ENCODE measurements around the gene ASIC1. TPM values are rescaled to one million over a fixed set of nuclear protein-coding genes. Genes with fewer than 3 reads are reported as not detected.

The ASIC1 gene
- total and polyA plus RNA-seq, 7 experiments from 2014 or later: 0.14 to 10.1 (median 1.7) TPM

DNA sequence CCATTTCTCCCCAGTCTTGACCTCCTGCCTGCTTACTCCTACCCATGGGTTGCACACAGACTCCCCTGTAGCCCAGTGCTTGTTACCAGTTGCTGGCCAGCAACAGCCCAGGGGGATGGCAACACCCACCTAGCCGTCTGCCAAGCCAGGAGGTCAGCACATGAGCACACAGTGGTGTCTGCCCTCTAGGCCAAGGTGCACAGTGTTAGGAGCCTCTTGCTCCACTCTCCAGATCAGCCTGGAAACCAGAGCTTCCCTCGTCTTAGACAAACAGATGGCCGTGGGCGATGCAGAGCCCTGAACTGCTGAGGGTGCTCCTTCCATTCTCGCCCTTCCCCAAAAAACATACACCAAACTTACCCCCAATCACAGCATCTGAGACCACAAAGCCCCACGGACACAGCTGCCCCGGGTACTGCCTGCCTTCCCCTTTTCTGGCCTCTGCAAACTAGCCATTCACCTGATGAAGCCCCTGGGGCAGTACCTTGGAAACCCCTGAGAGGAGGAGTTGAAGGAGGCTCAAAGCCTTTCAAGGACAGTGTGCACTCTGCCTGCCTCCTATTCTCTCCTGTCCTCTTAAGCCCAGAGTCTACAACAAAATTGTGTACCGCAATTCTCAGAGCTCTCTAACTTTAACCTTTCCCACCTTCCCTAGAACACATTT, 45.4 kb downstream of the ASIC1 start:
- POLR2A ChIA-PET: interaction anchor here (2.3 kb wide), 1 partner anchor 9 kb away, joined by 11 read pairs; the partner anchor contains the start of gene COX14
- ATAC-seq: peak; percentile 9
- Histone ChIP-seq H3K27me3 (ENCODE audit: control insufficient read depth in 2 of 2, insufficient read depth in 2 of 2, low read length in 2 of 2) (peaks cover 0 to 3% of the 10 kb centered on the region in 2 donors), H3K9me3 (ENCODE audit: control insufficient read depth in 2 of 3, low read length in 3 of 3) (no peaks in the 10 kb centered on the region), H3K36me3 (ENCODE audit: control insufficient read depth in 2 of 3, insufficient read depth in 3 of 3, low read length in 3 of 3) (peaks cover 0 to 30% (median 14%) of the 10 kb centered on the region in 3 experiments), H3K4me3 (ENCODE audit: low read length) (no peak overlapping the region), H3K27ac (ENCODE audit: low read depth, low read length) (no peak overlapping the region), H3K4me1 (ENCODE audit: control insufficient read depth in 2 of 2, insufficient read depth in 2 of 2, low read length in 2 of 2) (no peaks in the 10 kb centered on the region)
- Mint-ChIP-seq H3K4me3 (no peak overlapping the region), H3K27ac (peak overlapping the region in 2 of 9 donors; percentile 34 to 66), H3K27me3 (no peaks in the 10 kb centered on the region), H3K9me3 (no peaks in the 10 kb centered on the region), H3K4me1 (peaks cover 0 to 3% (median 0%) of the 10 kb centered on the region in 7 donors), H3K36me3 (peaks cover 0 to 16% (median 15%) of the 10 kb centered on the region in 5 donors)
- CTCF ChIA-PET: interaction anchor here (1.1 to 1.3 kb wide), 3 partner anchors 9 to 73 kb away, joined by 4 read pairs; partner anchors contain the start of gene COX14
- no peak for DNase-seq
- intact Hi-C loops (cut with micrococcal nuclease): no loop called here

GRCh38 chr12:50103351-50103750, 46.0 kb downstream of the ASIC1 start:
- Mint-ChIP-seq H3K27ac (peak overlapping the region in 2 of 9 donors; percentile 34 to 66), H3K4me1 (peaks cover 0 to 3% (median 0%) of the 10 kb centered on the region in 7 donors), H3K27me3 (no peaks in the 10 kb centered on the region), H3K4me3 (no peak overlapping the region), H3K9me3 (no peaks in the 10 kb centered on the region), H3K36me3 (peaks cover 0 to 12% (median 10%) of the 10 kb centered on the region in 5 donors)
- H3K27me3 ChIP-seq (ENCODE audit: control insufficient read depth in 2 of 2, insufficient read depth in 2 of 2, low read length in 2 of 2): peaks cover 0 to 2% of the 10 kb centered on the region in 2 donors
- no peaks in the 10 kb centered on the region for H3K4me1 ChIP-seq (ENCODE audit: control insufficient read depth in 2 of 2, insufficient read depth in 2 of 2, low read length in 2 of 2)
- ChIA-PET CTCF (interaction anchor here (1.1 to 1.3 kb wide), 2 partner anchors 8 to 73 kb away, joined by 4 read pairs; partner anchors contain the start of gene COX14), POLR2A (interaction anchor here (2.3 kb wide), 1 partner anchor 8 kb away, joined by 11 read pairs; the partner anchor contains the start of gene COX14)
- no peak for ATAC-seq
- intact Hi-C loops (cut with micrococcal nuclease): no loop called here
- H3K36me3 ChIP-seq (ENCODE audit: control insufficient read depth in 2 of 3, insufficient read depth in 3 of 3, low read length in 3 of 3): peaks cover 0 to 25% (median 8%) of the 10 kb centered on the region in 3 experiments
- no peak overlapping the region for H3K27ac ChIP-seq (ENCODE audit: low read depth, low read length)
- H3K9me3 ChIP-seq (ENCODE audit: control insufficient read depth in 2 of 3, low read length in 3 of 3): no peaks in the 10 kb centered on the region
- DNase-seq: no peak
- no peak overlapping the region for H3K4me3 ChIP-seq (ENCODE audit: low read length)

GRCh38 chr12:50103767-50104321, 46.4 kb downstream of the ASIC1 start, which contains the start of gene GPD1:
Gene GPD1, plus strand, starts transcription at chr12:50104008. Its CDS starts 43 bp downstream, at chr12:50104051.
- peak in 1 of 9 donors; percentile 37 for DNase-seq
- Histone ChIP-seq H3K4me3 (ENCODE audit: low read length) (no peak within 1 kb of the TSS), H3K9me3 (ENCODE audit: control insufficient read depth in 2 of 3, low read length in 3 of 3) (no peaks in the 10 kb centered on the region), H3K4me1 (ENCODE audit: control insufficient read depth in 2 of 2, insufficient read depth in 2 of 2, low read length in 2 of 2) (no peaks in the 10 kb centered on the region), H3K27ac (ENCODE audit: low read depth, low read length) (no peak within 1 kb of the TSS), H3K36me3 (ENCODE audit: control insufficient read depth in 2 of 3, insufficient read depth in 3 of 3, low read length in 3 of 3) (peaks cover 0 to 20% (median 4%) of the 10 kb centered on the region in 3 experiments), H3K27me3 (ENCODE audit: control insufficient read depth in 2 of 2, insufficient read depth in 2 of 2, low read length in 2 of 2) (no peaks in the 10 kb centered on the region)
- ChIA-PET CTCF (interaction anchor here (1.1 to 1.3 kb wide), 2 partner anchors 8 to 72 kb away, joined by 4 read pairs; partner anchors contain the start of gene COX14), POLR2A (interaction anchor here (0.5 to 2.3 kb wide), 2 partner anchors 8 to 19 kb away, joined by 3 to 11 read pairs; partner anchors contain the start of genes COX14 and SMARCD1)
- peak within 1 kb of the TSS in 3 of 9 donors; percentile 34 to 66 (median 55) for H3K27ac Mint-ChIP-seq
- peaks cover 0 to 11% (median 9%) of the 10 kb centered on the region in 5 donors for H3K36me3 Mint-ChIP-seq
- H3K9me3 Mint-ChIP-seq: no peaks in the 10 kb centered on the region
- peaks cover 0 to 3% (median 0%) of the 10 kb centered on the region in 7 donors for H3K4me1 Mint-ChIP-seq
- H3K27me3 Mint-ChIP-seq: no peaks in the 10 kb centered on the region
- H3K4me3 Mint-ChIP-seq: peak within 1 kb of the TSS in 1 of 10 donors; percentile 51
- ATAC-seq: peak; percentile 42
- intact Hi-C loops (cut with micrococcal nuclease): no loop called here

- H3K27me3 ChIP-seq (ENCODE audit: control insufficient read depth in 2 of 2, insufficient read depth in 2 of 2, low read length in 2 of 2): no peaks in the 10 kb centered on the region
- intact Hi-C loops (cut with micrococcal nuclease): no loop called here
- CTCF ChIA-PET: interaction anchor here (0.6 kb wide), 1 partner anchor 31 kb away, joined by 4 read pairs; no protein-coding TSS in a partner anchor
- no peaks in the 10 kb centered on the region for H3K9me3 Mint-ChIP-seq
- no peak overlapping the region for H3K27ac ChIP-seq (ENCODE audit: low read depth, low read length)
- no peaks in the 10 kb centered on the region for H3K4me1 ChIP-seq (ENCODE audit: control insufficient read depth in 2 of 2, insufficient read depth in 2 of 2, low read length in 2 of 2)
- peaks cover 0 to 7% (median 5%) of the 10 kb centered on the region in 5 donors for H3K36me3 Mint-ChIP-seq
- POLR2A ChIA-PET: interaction anchor here (0.5 kb wide), 1 partner anchor 20 kb away, joined by 3 read pairs; the partner anchor contains the start of gene SMARCD1
- no peak overlapping the region for H3K4me3 ChIP-seq (ENCODE audit: low read length)
- no peak for ATAC-seq
- no peak overlapping the region for H3K4me3 Mint-ChIP-seq
- H3K27me3 Mint-ChIP-seq: no peaks in the 10 kb centered on the region
- no peaks in the 10 kb centered on the region for H3K9me3 ChIP-seq (ENCODE audit: control insufficient read depth in 2 of 3, low read length in 3 of 3)
- peaks cover 0 to 3% (median 0%) of the 10 kb centered on the region in 7 donors for H3K4me1 Mint-ChIP-seq
- H3K27ac Mint-ChIP-seq: no peak overlapping the region
- peaks cover 0 to 11% (median 0%) of the 10 kb centered on the region in 3 experiments for H3K36me3 ChIP-seq (ENCODE audit: control insufficient read depth in 2 of 3, insufficient read depth in 3 of 3, low read length in 3 of 3)
- no peak for DNase-seq
Measured at GRCh38 chr12:50104417-50105366, 47.3 kb downstream of the ASIC1 start.

DNA sequence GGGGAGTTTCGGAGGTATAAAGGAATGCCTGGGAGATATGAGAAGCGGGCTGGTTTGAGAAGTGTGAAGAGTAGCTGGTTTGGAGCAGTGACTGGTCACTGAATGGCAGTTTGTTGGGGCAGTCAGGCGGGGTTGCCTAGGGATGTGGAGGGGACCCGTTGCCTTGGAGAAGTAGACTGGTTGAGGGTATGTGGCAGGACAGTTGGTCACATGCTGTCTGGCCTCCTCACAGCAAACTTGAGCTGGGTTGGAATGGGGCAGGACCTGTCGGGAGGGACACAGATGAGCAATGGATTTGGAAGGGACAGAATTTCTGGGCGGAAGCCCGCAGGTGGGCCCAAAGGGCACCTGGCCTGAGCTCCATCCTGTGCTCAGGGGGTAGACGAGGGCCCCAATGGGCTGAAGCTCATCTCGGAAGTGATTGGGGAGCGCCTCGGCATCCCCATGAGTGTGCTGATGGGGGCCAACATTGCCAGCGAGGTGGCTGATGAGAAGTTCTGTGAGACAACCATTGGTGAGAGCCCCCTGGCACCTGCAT, 48.6 kb downstream of the ASIC1 start:
- H3K9me3 Mint-ChIP-seq: no peaks in the 10 kb centered on the region
- Histone ChIP-seq H3K4me3 (ENCODE audit: low read length) (no peak overlapping the region), H3K36me3 (ENCODE audit: control insufficient read depth in 2 of 3, insufficient read depth in 3 of 3, low read length in 3 of 3) (no peaks in the 10 kb centered on the region), H3K27me3 (ENCODE audit: control insufficient read depth in 2 of 2, insufficient read depth in 2 of 2, low read length in 2 of 2) (no peaks in the 10 kb centered on the region), H3K9me3 (ENCODE audit: control insufficient read depth in 2 of 3, low read length in 3 of 3) (no peaks in the 10 kb centered on the region), H3K4me1 (ENCODE audit: control insufficient read depth in 2 of 2, insufficient read depth in 2 of 2, low read length in 2 of 2) (peaks cover 0 to 2% of the 10 kb centered on the region in 2 donors), H3K27ac (ENCODE audit: low read depth, low read length) (no peak overlapping the region)
- ChIA-PET CTCF (interaction anchor here (0.5 to 1.2 kb wide), 2 partner anchors 16 to 1463 kb away, joined by 3 to 4 read pairs; no protein-coding TSS in a partner anchor), POLR2A (interaction anchor here (0.5 to 1.7 kb wide), 2 partner anchors 20 to 81 kb away, joined by 3 to 6 read pairs; partner anchors contain the start of gene RACGAP1)
- no peaks in the 10 kb centered on the region for H3K27me3 Mint-ChIP-seq
- intact Hi-C loops (cut with micrococcal nuclease): no loop called here
- no peak overlapping the region for H3K4me3 Mint-ChIP-seq
- H3K27ac Mint-ChIP-seq: peak overlapping the region in 1 of 9 donors; percentile 65
- peaks cover 0 to 10% (median 6%) of the 10 kb centered on the region in 7 donors for H3K4me1 Mint-ChIP-seq
- no peak for ATAC-seq
- DNase-seq: no peak
- peaks cover 0 to 3% (median 0%) of the 10 kb centered on the region in 5 donors for H3K36me3 Mint-ChIP-seq

Measured in naive thymus-derived CD4-positive, alpha-beta T cell (primary cell).